DOHH2 (cell line): Measurements from ENCODE around the gene ATP6V0A1.

ENCODE experiments used
- H3F3A ChIP-seq: fragments of 200-600 bp; sonication (generic), shearing (Covaris generic); 2 replicates; pipeline ENCODE4 v1.6.0; 2016; ENCODE audit warnings: antibody characterized with exemption, mild to moderate bottlenecking; ENCODE audit not compliant: control insufficient read depth, insufficient read depth
- H3K27ac ChIP-seq: fragments of 200-600 bp; sonication (generic); 2 replicates; pipeline ENCODE4 v1.5.1; 2014; ENCODE audit warnings: low read depth, mild to moderate bottlenecking, low read length, moderate library complexity
- H3K27me3 ChIP-seq: fragments of 200-600 bp; sonication (generic); 2 replicates; pipeline ENCODE4 v1.6.1; 2014; ENCODE audit warnings: mild to moderate bottlenecking, low read length, mixed read lengths; ENCODE audit not compliant: control insufficient read depth
- H3K36me3 ChIP-seq: fragments of 200-600 bp; sonication (generic); 2 replicates; pipeline ENCODE4 v1.6.1; 2014; ENCODE audit warnings: mild to moderate bottlenecking, low read length, moderate library complexity, mixed read lengths; ENCODE audit not compliant: control insufficient read depth
- H3K4me1 ChIP-seq: fragments of 200-600 bp; sonication (generic); 2 replicates; pipeline ENCODE4 v1.6.1; 2014; ENCODE audit warnings: mild to moderate bottlenecking, low read length, mixed read lengths; ENCODE audit not compliant: control insufficient read depth
- H3K4me2 ChIP-seq: fragments of 200-600 bp; sonication (generic); 2 replicates; pipeline ENCODE4 v1.6.0; 2014; ENCODE audit warnings: mild to moderate bottlenecking, low read length, moderate library complexity
- H3K4me3 ChIP-seq: fragments of 200-600 bp; sonication (generic); 2 replicates; pipeline ENCODE4 v1.5.1; 2014; ENCODE audit warnings: mild to moderate bottlenecking, low read length, mixed read lengths
- H3K79me2 ChIP-seq: fragments of 200-600 bp; sonication (generic); 2 replicates; pipeline ENCODE4 v1.6.1; 2014; ENCODE audit warnings: mild to moderate bottlenecking, low read length, mixed read lengths; ENCODE audit not compliant: control insufficient read depth
- H3K9me2 ChIP-seq: fragments of 200-600 bp; sonication (generic); replicated peaks from 2 replicates; pipeline ENCODE4 v1.6.1; 2014; ENCODE audit warnings: mild to moderate bottlenecking, low read length, mixed read lengths; ENCODE audit not compliant: control insufficient read depth
- H3K9me3 ChIP-seq: fragments of 200-600 bp; sonication (generic); 2 replicates; pipeline ENCODE4 v1.6.1; 2014; ENCODE audit warnings: antibody characterized with exemption, low read length, mixed read lengths; ENCODE audit not compliant: control insufficient read depth, insufficient read depth
- H4K20me1 ChIP-seq: fragments of 200-600 bp; sonication (generic); 2 replicates; pipeline ENCODE4 v1.6.0; 2014; ENCODE audit warnings: low read depth, mild to moderate bottlenecking, antibody characterized with exemption, low read length, moderate library complexity; ENCODE audit not compliant: control insufficient read depth, insufficient read depth
- EZH2phosphoT487 ChIP-seq: fragments of 200-600 bp; sonication (generic); IDR thresholded peaks from 2 replicates; pipeline ENCODE4 v1.6.1; 2017; ENCODE audit warnings: borderline replicate concordance, mild to moderate bottlenecking, antibody characterized with exemption, low read length, moderate library complexity, mixed read lengths
- TF ChIP-seq, protein P1 (sequence below): fragments of 200-600 bp; sonication (generic); IDR thresholded peaks from one replicate; pipeline ENCODE4 v1.5.1; 2014; ENCODE audit warnings: antibody characterized with exemption, mild to moderate bottlenecking, low read depth, low read length; ENCODE audit not compliant: poor library complexity, severe bottlenecking

ATP6V0A1 gene

DNA sequence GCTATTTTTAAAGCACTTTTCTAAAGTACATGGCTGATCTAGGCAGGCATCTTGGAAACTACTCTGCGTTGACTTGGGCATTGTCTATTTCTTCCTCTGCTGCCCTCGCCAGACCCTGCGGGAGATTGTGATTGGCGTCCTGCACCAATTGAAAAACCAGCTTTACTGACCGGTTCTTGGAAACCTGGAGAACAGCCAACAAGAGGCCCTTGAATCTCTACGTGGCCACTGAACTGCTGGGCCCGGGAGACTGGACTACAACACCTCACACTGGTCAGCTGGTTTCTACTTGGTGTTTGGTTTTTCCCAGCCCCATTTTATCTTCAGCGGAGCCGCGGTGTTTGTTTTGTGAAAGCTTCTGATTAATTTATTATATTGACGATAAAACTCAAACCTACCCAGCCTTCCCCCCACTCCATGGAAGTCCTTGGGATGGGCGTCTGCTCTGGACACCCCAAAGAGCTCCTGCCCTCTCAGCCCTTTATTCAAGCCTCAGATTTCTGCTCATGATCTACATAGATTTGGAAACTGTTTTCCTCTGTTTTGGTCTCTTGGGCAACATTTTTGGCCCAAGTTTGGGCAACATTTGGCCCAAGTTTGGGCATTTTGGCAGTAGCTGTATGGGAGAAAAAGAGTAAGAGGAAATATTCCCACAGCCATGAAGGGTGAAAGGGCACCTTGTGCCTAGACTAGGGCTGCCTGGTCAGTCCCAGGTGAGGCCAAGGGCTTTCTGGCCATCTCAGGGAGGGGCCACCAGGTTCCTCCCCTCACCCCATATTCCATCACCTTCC, 113.0 kb downstream of the ATP6V0A1 start:
- H3K9me2 ChIP-seq: no peaks in the 10 kb centered on the region
- H3K79me2 ChIP-seq: peaks cover 72% of the 10 kb centered on the region
- peaks cover 3% of the 10 kb centered on the region for H3F3A ChIP-seq
- no peaks in the 10 kb centered on the region for H3K9me3 ChIP-seq
- H3K4me1 ChIP-seq: peaks cover 24% of the 10 kb centered on the region
- H3K4me3 ChIP-seq: no peak overlapping the region
- TF ChIP-seq EZH2phosphoT487: no peak
- TF ChIP-seq, protein P1, sequence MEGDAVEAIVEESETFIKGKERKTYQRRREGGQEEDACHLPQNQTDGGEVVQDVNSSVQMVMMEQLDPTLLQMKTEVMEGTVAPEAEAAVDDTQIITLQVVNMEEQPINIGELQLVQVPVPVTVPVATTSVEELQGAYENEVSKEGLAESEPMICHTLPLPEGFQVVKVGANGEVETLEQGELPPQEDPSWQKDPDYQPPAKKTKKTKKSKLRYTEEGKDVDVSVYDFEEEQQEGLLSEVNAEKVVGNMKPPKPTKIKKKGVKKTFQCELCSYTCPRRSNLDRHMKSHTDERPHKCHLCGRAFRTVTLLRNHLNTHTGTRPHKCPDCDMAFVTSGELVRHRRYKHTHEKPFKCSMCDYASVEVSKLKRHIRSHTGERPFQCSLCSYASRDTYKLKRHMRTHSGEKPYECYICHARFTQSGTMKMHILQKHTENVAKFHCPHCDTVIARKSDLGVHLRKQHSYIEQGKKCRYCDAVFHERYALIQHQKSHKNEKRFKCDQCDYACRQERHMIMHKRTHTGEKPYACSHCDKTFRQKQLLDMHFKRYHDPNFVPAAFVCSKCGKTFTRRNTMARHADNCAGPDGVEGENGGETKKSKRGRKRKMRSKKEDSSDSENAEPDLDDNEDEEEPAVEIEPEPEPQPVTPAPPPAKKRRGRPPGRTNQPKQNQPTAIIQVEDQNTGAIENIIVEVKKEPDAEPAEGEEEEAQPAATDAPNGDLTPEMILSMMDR: no peak
- H3K4me2 ChIP-seq: no peak overlapping the region
- no peak overlapping the region for H3K27ac ChIP-seq
- no peaks in the 10 kb centered on the region for H4K20me1 ChIP-seq
- peaks cover 84% of the 10 kb centered on the region for H3K36me3 ChIP-seq
- H3K27me3 ChIP-seq: no peaks in the 10 kb centered on the region
